HG03025 (cell line): ENCODE measurements around the gene TBL1X.

Experiments
- ATAC-seq: cut with Tn5 transposase; IDR thresholded peaks from one replicate; pipeline ENCODE4 v1.9.1; 2021; ENCODE audit warnings: mild to moderate bottlenecking, moderate library complexity; ENCODE audit not compliant: unreplicated experiment, low FRiP score

Gene TBL1X

GRCh38 chrX:9576059-9576458, 111.2 kb downstream of the TBL1X start:
- no peak for ATAC-seq

GRCh38 chrX:9577555-9577954, 112.7 kb downstream of the TBL1X start:
- ATAC-seq, result no peak

DNA sequence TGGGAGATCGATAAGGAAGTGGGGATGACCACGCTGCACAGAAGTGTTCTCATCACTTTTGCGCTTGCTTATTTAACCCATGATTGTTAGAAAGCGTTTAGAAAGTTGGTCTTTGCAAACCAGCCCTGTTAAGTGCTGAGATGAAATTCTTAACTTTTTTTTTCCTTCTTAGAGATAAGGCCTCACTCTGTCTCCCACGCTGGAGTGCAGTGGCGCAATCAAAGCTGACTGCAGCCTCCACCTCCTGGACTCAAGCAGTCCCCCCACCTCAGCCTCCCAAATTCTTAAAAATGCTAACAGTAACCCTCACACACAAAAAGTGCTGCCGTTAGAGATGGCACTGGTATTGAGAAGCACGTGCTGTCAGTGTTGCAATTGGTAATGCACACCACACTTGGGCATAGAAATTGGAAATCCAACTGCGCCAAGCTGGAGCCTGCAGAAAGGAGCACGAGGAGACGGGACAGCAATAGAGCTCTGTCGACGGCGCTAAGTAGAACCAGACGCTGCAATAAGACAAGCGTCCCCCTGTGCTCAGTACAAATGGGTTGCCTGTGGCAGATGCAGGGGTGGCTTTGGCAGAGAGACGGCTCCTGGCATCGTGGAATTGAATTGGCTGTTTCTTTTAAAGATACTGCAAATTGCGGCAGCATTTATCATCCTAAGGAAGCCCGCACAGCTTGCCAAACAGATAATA, 113.4 kb downstream of the TBL1X start:
- ATAC-seq, result no peak

GRCh38 chrX:9581771-9582385, 117.0 kb downstream of the TBL1X start:
- ATAC-seq, result no peak

GRCh38 chrX:9582956-9583355, 118.1 kb downstream of the TBL1X start:
- ATAC-seq, result no peak

DNA sequence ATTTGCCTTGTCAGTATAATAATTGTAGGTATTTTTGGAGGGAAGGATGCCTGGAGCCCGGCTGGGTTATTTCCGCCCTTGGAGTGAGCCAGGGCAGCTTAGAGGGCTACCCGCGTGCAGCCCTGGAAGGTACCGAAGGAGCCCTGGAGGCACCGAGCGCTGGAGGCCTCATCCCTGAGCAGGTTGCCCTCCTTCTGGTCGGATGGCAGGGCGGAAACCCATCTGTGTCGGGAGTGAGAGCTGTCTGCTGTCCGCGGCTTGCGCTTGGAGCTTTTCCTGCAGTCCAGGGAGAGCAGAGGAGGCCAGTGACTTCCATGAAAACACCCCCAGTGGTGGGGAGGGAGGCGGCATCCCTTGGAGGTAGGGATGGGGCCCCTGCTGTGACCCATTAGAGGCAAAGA, 122.1 kb downstream of the TBL1X start:
- ATAC-seq, result no peak

DNA sequence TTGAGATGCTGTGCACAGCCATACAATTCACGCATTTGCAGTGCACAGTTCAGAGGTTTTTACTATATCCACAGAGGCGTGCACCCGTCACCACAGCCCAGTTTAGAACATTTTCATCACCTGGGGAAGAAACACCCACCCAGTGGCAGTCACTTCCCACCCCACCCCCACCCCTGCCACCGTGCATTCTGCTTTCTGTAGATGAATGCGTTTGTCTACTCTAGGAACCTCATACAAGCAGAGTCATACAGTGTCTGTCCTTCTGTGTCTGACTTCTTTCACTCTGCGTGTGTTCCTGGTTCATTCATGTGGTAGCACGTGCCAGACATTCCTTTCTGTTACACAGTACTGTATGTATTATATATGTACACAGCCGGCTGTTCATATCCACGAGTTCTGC, 122.8 kb downstream of the TBL1X start:
- no peak for ATAC-seq

GRCh38 chrX:9591496-9591895, 126.6 kb downstream of the TBL1X start:
- ATAC-seq, result no peak

GRCh38 chrX:9593756-9594155, 128.9 kb downstream of the TBL1X start:
- no peak for ATAC-seq

- ATAC-seq, result no peak
Measured at GRCh38 chrX:9595174-9595573, 130.3 kb downstream of the TBL1X start.

- ATAC-seq, result no peak
Measured at GRCh38 chrX:9596837-9597236, 132.0 kb downstream of the TBL1X start.

DNA sequence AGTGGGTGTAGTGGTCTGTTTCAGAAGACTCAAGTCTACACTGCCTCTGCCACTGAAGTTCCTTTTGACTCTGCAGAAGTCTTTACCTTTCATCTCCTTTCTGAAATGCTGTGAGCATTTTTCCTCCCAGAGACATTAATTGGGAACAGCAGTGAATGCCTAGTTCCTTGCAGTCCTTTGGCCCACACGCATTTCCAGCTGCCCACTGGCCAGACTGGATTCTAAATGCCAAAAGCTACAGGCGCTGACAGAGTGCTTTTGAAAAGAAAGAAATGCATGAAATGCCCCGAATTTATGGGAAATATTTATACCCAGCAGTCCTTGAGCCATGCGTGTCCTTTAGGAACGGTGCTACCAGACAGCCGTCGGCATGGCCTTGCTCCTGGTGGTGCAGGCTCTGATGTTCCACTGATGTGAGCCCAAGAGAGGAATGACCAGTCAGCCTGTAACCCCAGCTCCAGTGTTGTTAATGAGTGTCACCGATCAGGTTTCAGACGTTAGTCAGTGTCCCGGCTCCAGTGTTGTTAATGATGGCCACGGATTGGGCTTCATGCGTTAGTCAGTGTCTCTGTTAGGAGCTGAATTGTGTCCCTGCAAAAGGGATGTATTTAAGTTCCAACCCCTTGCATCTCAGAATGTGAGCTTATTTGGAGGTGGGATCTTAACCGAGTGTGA, 132.6 kb downstream of the TBL1X start:
- no peak for ATAC-seq

DNA sequence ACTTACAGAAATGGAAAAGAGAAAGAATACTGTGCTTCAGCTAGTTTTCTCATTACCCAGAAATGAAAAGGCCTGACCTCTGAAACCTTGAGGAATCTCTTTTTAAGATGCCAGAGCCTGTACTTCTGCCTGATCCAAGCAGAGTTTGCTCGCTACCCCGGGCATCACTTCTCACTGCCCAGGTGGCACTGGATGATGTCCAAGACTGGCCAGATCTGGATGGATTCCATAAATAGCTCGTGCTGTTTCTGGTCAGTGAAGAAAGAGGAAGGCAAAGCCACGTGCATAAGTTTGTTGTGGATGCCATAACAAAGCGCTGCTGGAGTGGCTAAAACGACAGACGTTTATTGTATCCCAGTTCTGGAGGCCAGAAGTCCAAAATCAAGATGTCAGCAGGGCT, 133.5 kb downstream of the TBL1X start:
- ATAC-seq, result no peak

GRCh38 chrX:9604111-9604907, 139.5 kb downstream of the TBL1X start:
- ATAC-seq, result no peak

DNA sequence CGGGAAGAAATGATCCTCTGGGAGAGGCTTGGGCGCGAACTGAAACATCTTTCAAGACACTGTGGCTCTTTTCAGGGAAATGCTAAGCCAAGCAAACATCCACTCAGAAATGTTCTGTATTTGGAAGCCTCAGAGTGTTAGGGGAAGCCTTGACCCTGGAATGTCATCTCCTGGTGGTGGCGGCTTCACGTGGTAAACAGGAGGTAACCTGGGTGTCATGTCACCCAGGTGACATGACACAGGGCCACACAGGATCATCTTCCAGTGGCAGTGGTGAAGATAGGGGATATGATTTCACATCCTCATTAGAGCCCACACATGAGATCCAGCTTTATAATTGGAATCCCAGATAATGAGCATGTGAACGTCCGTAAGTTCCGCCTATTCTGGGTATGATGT, 140.0 kb downstream of the TBL1X start:
- ATAC-seq, result no peak

- ATAC-seq, result no peak
Measured at GRCh38 chrX:9605484-9605883, 140.6 kb downstream of the TBL1X start.

GRCh38 chrX:9606971-9607370, 142.1 kb downstream of the TBL1X start:
- ATAC-seq, result no peak

DNA sequence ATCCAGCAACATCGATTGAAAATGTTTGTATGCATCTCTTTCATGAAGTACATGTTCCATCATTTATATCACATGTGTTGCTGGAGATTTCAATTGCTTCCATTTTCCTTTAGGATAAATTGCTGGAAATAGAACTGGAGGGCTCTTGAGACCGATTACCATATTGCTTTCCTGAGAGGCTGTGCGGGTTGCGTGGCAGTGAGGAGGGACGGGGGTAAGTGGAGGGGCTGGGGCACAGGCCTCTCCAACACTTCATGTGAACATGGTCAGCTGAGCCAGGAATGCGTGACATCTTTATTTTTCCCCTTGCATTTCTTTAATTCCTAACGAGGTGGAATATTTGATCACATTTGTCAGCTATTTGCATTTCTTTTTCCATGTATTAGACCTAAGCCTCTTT, 144.6 kb downstream of the TBL1X start:
- no peak for ATAC-seq

DNA sequence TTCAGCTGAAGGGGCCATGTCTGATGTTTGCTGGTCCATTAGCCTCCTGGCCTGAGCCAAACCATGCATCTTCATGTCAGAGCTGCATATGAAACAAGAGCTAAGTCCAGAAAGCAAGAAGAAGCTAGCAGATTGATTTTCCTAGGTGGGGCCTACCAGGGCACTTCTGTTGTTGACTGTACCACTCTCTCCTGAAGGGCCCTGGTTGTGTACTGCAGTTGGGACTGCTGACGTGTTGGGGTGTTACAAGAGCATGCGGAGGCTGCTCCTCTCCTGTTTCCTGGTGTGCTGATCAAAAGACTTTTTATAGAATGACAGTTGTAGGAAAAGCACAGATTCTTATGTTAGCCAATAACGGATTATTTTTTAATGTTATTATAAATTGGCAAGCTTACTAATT, 145.1 kb downstream of the TBL1X start:
- ATAC-seq, result no peak

- no peak for ATAC-seq
Measured at GRCh38 chrX:9610771-9611392, 146.0 kb downstream of the TBL1X start.
